HCT116 (cell line): ENCODE measurements around the gene BLTP3A. TPM values are rescaled to one million over a fixed set of nuclear protein-coding genes. Genes with fewer than 3 reads are reported as not detected.

ENCODE experiments used
- ATAC-seq: fragments of 200-7000 bp; cut with Tn5 transposase; 2 replicates; pipeline ENCODE4 v1.9.1; 2020; ENCODE audit warnings: mild to moderate bottlenecking, moderate library complexity
- BruUV-seq: library from RNA; stranded (reverse); fragments of 400-500 nt; replicated peaks from 2 replicates; lab custom pipeline; 2021; lab: Mats Ljungman, UMichigan
- CTCF ChIA-PET: fragments of 300-600 bp; sonication (Branson Sonifier 250); formaldehyde crosslinking; loops from one replicate; lab custom pipeline; 2021; ENCODE audit warnings: antibody characterized with exemption; lab: Charles Lee
- POLR2A ChIA-PET: fragments of 300-600, 350-600 bp; sonication (Branson Sonifier 250); formaldehyde crosslinking; loops from one replicate; lab custom pipeline; 2021; ENCODE audit warnings: antibody characterized with exemption; lab: Charles Lee
- RAD21 ChIA-PET, 2 experiments: fragments of 300-600 bp; sonication (Branson Sonifier 250); formaldehyde crosslinking; loops; one replicate each; lab custom pipeline; 2023; ENCODE audit warnings: low total read pairs in 2 of 2; ENCODE audit not compliant: uncharacterized antibody in 2 of 2, unreplicated experiment in 2 of 2, low non-redundant PET in 1 of 2; lab: Charles Lee
- DNase-seq: peaks from one replicate; pipeline ENCODE4 v3.0.0-alpha.2; 2010; ENCODE audit warnings: low read depth, low spot score
- H2AFZ ChIP-seq: fragments of 200-600 bp; shearing (Covaris generic), sonication (generic); 2 replicates; pipeline ENCODE4 v1.6.1; 2017; ENCODE audit warnings: low read depth, mixed run types, mixed read lengths, antibody characterized with exemption, low read length; ENCODE audit not compliant: poor library complexity, severe bottlenecking
- H3K27ac ChIP-seq: 2 replicates; pipeline ENCODE4 v1.5.1; 2012; ENCODE audit warnings: low read depth, low read length
- H3K27me3 ChIP-seq: fragments of 200-600 bp; sonication (generic); 2 replicates; pipeline ENCODE4 v1.6.1; 2016; ENCODE audit warnings: mixed run types, low read length, mixed read lengths; ENCODE audit not compliant: insufficient read depth
- H3K36me3 ChIP-seq, 2 experiments: fragments of 200-500 bp in 1 of 2; fragments of 200-600 bp in 1 of 2; sonication (Bioruptor generic) in 1 of 2; sonication (generic) in 1 of 2; 2 replicates each; pipeline versions ENCODE4 v1.5.1 to v1.6.1; 2014 to 2016; ENCODE audit warnings: low read length in 2 of 2, inconsistent platforms in 1 of 2, mixed read lengths in 1 of 2, mixed run types in 1 of 2; ENCODE audit not compliant: insufficient read depth in 2 of 2, control insufficient read depth in 1 of 2
- H3K4me1 ChIP-seq, 2 experiments: fragments of 200-600 bp in 1 of 2; sonication (generic) in 1 of 2; 2 replicates each; pipeline versions ENCODE4 v1.5.1 to v1.6.1; 2012 to 2017; ENCODE audit warnings: low read length in 2 of 2, inconsistent platforms in 1 of 2, mild to moderate bottlenecking in 1 of 2, mixed read lengths in 1 of 2, mixed run types in 1 of 2, moderate library complexity in 1 of 2; ENCODE audit not compliant: insufficient read depth in 2 of 2, control insufficient read depth in 1 of 2
- H3K4me2 ChIP-seq: fragments of 200-600 bp; sonication (generic); 2 replicates; pipeline ENCODE4 v1.6.1; 2017; ENCODE audit warnings: mixed run types, low read length, mixed read lengths
- H3K4me3 ChIP-seq, 2 experiments: fragments of 200-600 bp in 1 of 2; sonication (generic) in 1 of 2; replicated peaks in 1 of 2; 2 replicates each; pipeline ENCODE4 v1.5.1; 2011 to 2016; ENCODE audit warnings: low read length in 2 of 2, control low read depth in 1 of 2, low read depth in 1 of 2, mild to moderate bottlenecking in 1 of 2, mixed read lengths in 1 of 2, mixed run types in 1 of 2
- H3K79me2 ChIP-seq: fragments of 200-600 bp; sonication (generic); 2 replicates; pipeline ENCODE4 v1.6.1; 2017; ENCODE audit warnings: mild to moderate bottlenecking, mixed run types, low read length, moderate library complexity, mixed read lengths; ENCODE audit not compliant: insufficient read depth
- H3K9ac ChIP-seq: fragments of 200-600 bp; sonication (generic); 2 replicates; pipeline ENCODE4 v1.6.1; 2016; ENCODE audit warnings: low read length, mixed read lengths
- H3K9me2 ChIP-seq: fragments of 200-600 bp; sonication (generic), shearing (Covaris generic); 2 replicates; pipeline ENCODE4 v1.6.1; 2017; ENCODE audit warnings: mixed run types, mild to moderate bottlenecking, moderate library complexity; ENCODE audit not compliant: insufficient read depth
- H3K9me3 ChIP-seq, 2 experiments: fragments of 200-500 bp in 1 of 2; fragments of 200-600 bp in 1 of 2; sonication (Bioruptor generic) in 1 of 2; sonication (generic) in 1 of 2; 2 replicates each; pipeline ENCODE4 v1.6.1; 2014 to 2017; ENCODE audit warnings: low read length in 2 of 2, mixed read lengths in 2 of 2, inconsistent platforms in 1 of 2, low read depth in 1 of 2, mild to moderate bottlenecking in 1 of 2, mixed run types in 1 of 2, moderate library complexity in 1 of 2; ENCODE audit not compliant: control insufficient read depth in 1 of 2, insufficient read depth in 1 of 2
- H4K20me1 ChIP-seq: fragments of 200-600 bp; sonication (generic), shearing (Covaris generic); 2 replicates; pipeline ENCODE4 v1.6.1; 2017; ENCODE audit warnings: mixed run types, mild to moderate bottlenecking, moderate library complexity; ENCODE audit not compliant: insufficient read depth
- ATF3 ChIP-seq: IDR thresholded peaks from 2 replicates; pipeline ENCODE4 v1.6.1; 2012
- CEBPB ChIP-seq: IDR thresholded peaks from 2 replicates; pipeline ENCODE4 v1.6.1; 2012; ENCODE audit warnings: low read depth
- EGR1 ChIP-seq: IDR thresholded peaks from 2 replicates; pipeline ENCODE4 v1.6.1; 2012; ENCODE audit warnings: low read depth
- EZH2 ChIP-seq: fragments of 200-600 bp; sonication (generic); IDR thresholded peaks from 2 replicates; pipeline ENCODE4 v1.6.1; 2017; ENCODE audit warnings: antibody characterized with exemption, mixed run types
- EZH2phosphoT487 ChIP-seq: fragments of 200-600 bp; IDR thresholded peaks from 2 replicates; pipeline ENCODE4 v1.6.1; 2018; ENCODE audit warnings: antibody characterized with exemption, borderline replicate concordance
- FOSL1 ChIP-seq: IDR thresholded peaks from 2 replicates; pipeline ENCODE4 v1.6.1; 2012; ENCODE audit warnings: low read depth
- JUND ChIP-seq: IDR thresholded peaks from 2 replicates; pipeline ENCODE4 v1.6.1; 2012
- POLR2AphosphoS5 ChIP-seq: IDR thresholded peaks from 2 replicates; pipeline ENCODE4 v1.6.1; 2011; ENCODE audit warnings: mild to moderate bottlenecking, low read depth, low read length, moderate library complexity
- RAD21 ChIP-seq: IDR thresholded peaks from 2 replicates; pipeline ENCODE4 v1.6.1; 2012; ENCODE audit warnings: low read depth, mild to moderate bottlenecking
- SP1 ChIP-seq: IDR thresholded peaks from 2 replicates; pipeline ENCODE4 v1.6.1; 2012; ENCODE audit warnings: low read depth
- ZBTB33 ChIP-seq: IDR thresholded peaks from 2 replicates; pipeline ENCODE4 v1.6.1; 2011; ENCODE audit warnings: mild to moderate bottlenecking, low read length, moderate library complexity; ENCODE audit not compliant: insufficient replicate concordance; ENCODE audit errors: extremely low read depth
- ZFX ChIP-seq: fragments of 450-650 bp; IDR thresholded peaks from 2 replicates; pipeline ENCODE4 v1.6.1; 2017
- intact Hi-C: fragments of 100-400 bp; cut with micrococcal nuclease; formaldehyde crosslinking; loops from 2 replicates; pipeline ENCODE4 v1.10.0; 2022
- total RNA-seq: library from RNA; stranded (reverse); gene quantifications from one replicate; pipeline ENCODE4 v1.2.1, GENCODE V29; 2021; ENCODE audit not compliant: unreplicated experiment
- TF ChIP-seq, protein P1 (sequence below): IDR thresholded peaks from 2 replicates; pipeline ENCODE4 v1.6.1; 2012; ENCODE audit warnings: low read depth
- TF ChIP-seq, protein P2 (sequence below): IDR thresholded peaks from 2 replicates; pipeline ENCODE4 v1.6.1; 2012

The BLTP3A gene
- total RNA-seq, 1 experiment from 2014 or later = 21.5 TPM

GRCh38 chr6:34810017-34810882 is 18.4 kb downstream of the BLTP3A start (continued):
- TF ChIP-seq, protein P1, sequence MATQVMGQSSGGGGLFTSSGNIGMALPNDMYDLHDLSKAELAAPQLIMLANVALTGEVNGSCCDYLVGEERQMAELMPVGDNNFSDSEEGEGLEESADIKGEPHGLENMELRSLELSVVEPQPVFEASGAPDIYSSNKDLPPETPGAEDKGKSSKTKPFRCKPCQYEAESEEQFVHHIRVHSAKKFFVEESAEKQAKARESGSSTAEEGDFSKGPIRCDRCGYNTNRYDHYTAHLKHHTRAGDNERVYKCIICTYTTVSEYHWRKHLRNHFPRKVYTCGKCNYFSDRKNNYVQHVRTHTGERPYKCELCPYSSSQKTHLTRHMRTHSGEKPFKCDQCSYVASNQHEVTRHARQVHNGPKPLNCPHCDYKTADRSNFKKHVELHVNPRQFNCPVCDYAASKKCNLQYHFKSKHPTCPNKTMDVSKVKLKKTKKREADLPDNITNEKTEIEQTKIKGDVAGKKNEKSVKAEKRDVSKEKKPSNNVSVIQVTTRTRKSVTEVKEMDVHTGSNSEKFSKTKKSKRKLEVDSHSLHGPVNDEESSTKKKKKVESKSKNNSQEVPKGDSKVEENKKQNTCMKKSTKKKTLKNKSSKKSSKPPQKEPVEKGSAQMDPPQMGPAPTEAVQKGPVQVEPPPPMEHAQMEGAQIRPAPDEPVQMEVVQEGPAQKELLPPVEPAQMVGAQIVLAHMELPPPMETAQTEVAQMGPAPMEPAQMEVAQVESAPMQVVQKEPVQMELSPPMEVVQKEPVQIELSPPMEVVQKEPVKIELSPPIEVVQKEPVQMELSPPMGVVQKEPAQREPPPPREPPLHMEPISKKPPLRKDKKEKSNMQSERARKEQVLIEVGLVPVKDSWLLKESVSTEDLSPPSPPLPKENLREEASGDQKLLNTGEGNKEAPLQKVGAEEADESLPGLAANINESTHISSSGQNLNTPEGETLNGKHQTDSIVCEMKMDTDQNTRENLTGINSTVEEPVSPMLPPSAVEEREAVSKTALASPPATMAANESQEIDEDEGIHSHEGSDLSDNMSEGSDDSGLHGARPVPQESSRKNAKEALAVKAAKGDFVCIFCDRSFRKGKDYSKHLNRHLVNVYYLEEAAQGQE = no peak

DNA sequence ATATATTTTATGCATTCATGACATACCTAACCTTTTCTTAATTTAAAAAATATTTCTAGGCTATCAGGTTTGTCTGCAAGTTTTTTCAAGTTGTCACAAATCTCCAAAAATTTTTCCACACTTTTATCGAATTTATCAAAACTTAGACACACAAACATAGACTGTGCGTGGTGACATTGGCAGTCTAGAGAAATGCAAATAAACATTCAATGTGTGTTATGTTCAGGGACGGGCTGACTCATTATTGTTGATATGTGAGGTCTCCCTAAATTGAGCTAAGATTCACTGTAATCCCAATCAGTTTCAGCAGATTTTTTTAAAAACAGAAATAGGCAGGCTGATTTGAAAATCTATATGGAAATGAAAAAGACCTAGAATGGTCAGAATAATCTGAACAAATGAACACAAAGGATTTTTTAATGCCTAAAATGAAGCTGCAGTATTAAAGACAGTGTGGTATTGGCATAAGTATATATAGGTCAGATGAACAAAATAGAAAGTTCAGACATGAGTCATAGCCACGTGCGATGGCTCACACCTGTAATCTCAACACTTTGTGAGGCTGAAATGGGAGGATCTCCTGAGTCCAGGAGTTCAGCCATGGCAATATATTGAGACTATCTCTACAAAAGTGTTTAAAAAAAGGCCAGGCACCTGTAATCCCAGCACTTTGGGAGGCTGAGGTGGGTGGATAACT is 19.2 kb downstream of the BLTP3A start:
- BruUV-seq = no TSS peak
- POLR2A ChIA-PET = interaction anchor here (0.6 kb wide), 1 partner anchor 31 kb away, joined by 3 read pairs; no protein-coding TSS in a partner anchor
- no peak overlapping the region for H3K4me3 ChIP-seq
- DNase-seq (peak; percentile 15), ATAC-seq (peak; percentile 85)
- H3K4me1 ChIP-seq = peaks cover 16 to 46% of the 10 kb centered on the region in 2 experiments
- no peaks in the 10 kb centered on the region for H3K36me3 ChIP-seq
- H3K4me2 ChIP-seq = peak overlapping the region; percentile 57
- H3K27me3 ChIP-seq = no peaks in the 10 kb centered on the region
- CTCF ChIA-PET = no interaction called here
- H3K79me2 ChIP-seq = peaks cover 65% of the 10 kb centered on the region
- no peaks in the 10 kb centered on the region for H4K20me1 ChIP-seq
- no peaks in the 10 kb centered on the region for H3K9me3 ChIP-seq
- RAD21 ChIA-PET = no interaction called here
- peak overlapping the region; percentile 15; the same call in 1 of the 2 replicates for H3K9ac ChIP-seq
- TF ChIP-seq, protein P2, sequence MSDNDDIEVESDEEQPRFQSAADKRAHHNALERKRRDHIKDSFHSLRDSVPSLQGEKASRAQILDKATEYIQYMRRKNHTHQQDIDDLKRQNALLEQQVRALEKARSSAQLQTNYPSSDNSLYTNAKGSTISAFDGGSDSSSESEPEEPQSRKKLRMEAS = peak; percentile 90
- TF ChIP-seq FOSL1 = peak; percentile 78
- TF ChIP-seq CEBPB = no peak
- no peak for TF ChIP-seq EZH2phosphoT487
- no peak for TF ChIP-seq POLR2AphosphoS5
- no peak for TF ChIP-seq EZH2
- TF ChIP-seq ZFX = no peak
- TF ChIP-seq RAD21 = no peak
- TF ChIP-seq JUND = peak; percentile 59
- no peak for TF ChIP-seq ATF3
- no peak for TF ChIP-seq ZBTB33
- no peak for TF ChIP-seq EGR1
- 0 out of 2 replicates have a peak, but pooled peaks have one; percentile 14 for TF ChIP-seq SP1
- H3K27ac ChIP-seq = peak overlapping the region; percentile 50; the same call in 1 of the 2 replicates
- intact Hi-C loops = loop anchor here (5.0 kb wide), 1 partner anchor 349 kb away; no protein-coding TSS in a partner anchor
- no peaks in the 10 kb centered on the region for H3K9me2 ChIP-seq
- H2AFZ ChIP-seq = no peak overlapping the region
